WERI-Rb-1 (cell line): Measurements from ENCODE around the gene CHSY3.

Source experiments
- DNase-seq: peaks from one replicate; pipeline ENCODE4 v3.0.0-alpha.2; 2020
- H3K27ac ChIP-seq: fragments of 250-450 bp; sonication (Bioruptor Pico); 2 replicates; pipeline ENCODE4 v1.5.1; 2020; ENCODE audit warnings: mild to moderate bottlenecking, moderate library complexity
- H3K27me3 ChIP-seq: fragments of 250-450 bp; sonication (Bioruptor Pico); 2 replicates; pipeline ENCODE4 v1.5.1; 2021; ENCODE audit warnings: mild to moderate bottlenecking, low read depth, moderate library complexity; ENCODE audit not compliant: insufficient read depth, severe bottlenecking
- H3K36me3 ChIP-seq: fragments of 250-450 bp; sonication (Bioruptor Pico); 2 replicates; pipeline ENCODE4 v1.5.1; 2020; ENCODE audit warnings: mild to moderate bottlenecking, moderate library complexity
- H3K4me3 ChIP-seq: 2 replicates; pipeline ENCODE4 v1.5.1; 2011; ENCODE audit warnings: low read depth, mild to moderate bottlenecking, control low read depth, low read length
- H3K9me3 ChIP-seq: fragments of 250-450 bp; sonication (Bioruptor Pico); 2 replicates; pipeline ENCODE4 v1.5.1; 2021; ENCODE audit warnings: mild to moderate bottlenecking, moderate library complexity; ENCODE audit not compliant: severe bottlenecking
- CTCF ChIP-seq: IDR thresholded peaks from 2 replicates; pipeline ENCODE4 v1.5.1; 2011; ENCODE audit warnings: low read depth, mild to moderate bottlenecking, control low read depth, inconsistent platforms, low read length

CHSY3 gene

GRCh38 chr5:130106480-130106879, 202.2 kb downstream of the CHSY3 start:
- Histone ChIP-seq H3K36me3 (no peaks in the 10 kb centered on the region), H3K4me3 (no peak overlapping the region), H3K27ac (no peak overlapping the region), H3K27me3 (no peaks in the 10 kb centered on the region), H3K9me3 (no peaks in the 10 kb centered on the region)
- no peak for TF ChIP-seq CTCF
- DNase-seq, result no peak

- Histone ChIP-seq H3K27ac (no peak overlapping the region), H3K36me3 (no peaks in the 10 kb centered on the region), H3K4me3 (no peak overlapping the region), H3K9me3 (no peaks in the 10 kb centered on the region), H3K27me3 (no peaks in the 10 kb centered on the region)
- TF ChIP-seq CTCF, result peak; percentile 29; the same call in 1 of the 2 replicates
- DNase-seq, result no peak
Observed at GRCh38 chr5:130109152-130109551, 204.9 kb downstream of the CHSY3 start.

GRCh38 chr5:130110328-130110727, 206.1 kb downstream of the CHSY3 start:
- no peaks in the 10 kb centered on the region for H3K36me3 ChIP-seq
- no peaks in the 10 kb centered on the region for H3K27me3 ChIP-seq
- DNase-seq, result peak; percentile 14
- no peak for TF ChIP-seq CTCF
- no peaks in the 10 kb centered on the region for H3K9me3 ChIP-seq
- no peak overlapping the region for H3K27ac ChIP-seq
- H3K4me3 ChIP-seq, result no peak overlapping the region

GRCh38 chr5:130111746-130112145, 207.5 kb downstream of the CHSY3 start:
- Histone ChIP-seq H3K27ac (no peak overlapping the region), H3K9me3 (no peaks in the 10 kb centered on the region), H3K27me3 (no peaks in the 10 kb centered on the region), H3K4me3 (no peak overlapping the region), H3K36me3 (no peaks in the 10 kb centered on the region)
- TF ChIP-seq CTCF, result no peak
- DNase-seq, result no peak

- no peaks in the 10 kb centered on the region for H3K27me3 ChIP-seq
- DNase-seq, result no peak
- H3K27ac ChIP-seq, result no peak overlapping the region
- no peak for TF ChIP-seq CTCF
- H3K36me3 ChIP-seq, result no peaks in the 10 kb centered on the region
- H3K9me3 ChIP-seq, result no peaks in the 10 kb centered on the region
- no peak overlapping the region for H3K4me3 ChIP-seq
Observed at GRCh38 chr5:130112246-130112645, 208.0 kb downstream of the CHSY3 start.

GRCh38 chr5:130115686-130116085, 211.4 kb downstream of the CHSY3 start:
- no peak overlapping the region for H3K27ac ChIP-seq
- no peak for TF ChIP-seq CTCF
- DNase-seq, result no peak
- no peaks in the 10 kb centered on the region for H3K27me3 ChIP-seq
- no peaks in the 10 kb centered on the region for H3K36me3 ChIP-seq
- H3K9me3 ChIP-seq, result no peaks in the 10 kb centered on the region
- no peak overlapping the region for H3K4me3 ChIP-seq
